DOHH2 (cell line): Measurements from ENCODE around the gene PPP6R1.

Experiments
- H3F3A ChIP-seq: fragments of 200-600 bp; sonication (generic), shearing (Covaris generic); 2 replicates; pipeline ENCODE4 v1.6.0; 2016; ENCODE audit warnings: antibody characterized with exemption, mild to moderate bottlenecking; ENCODE audit not compliant: control insufficient read depth, insufficient read depth
- H3K27ac ChIP-seq: fragments of 200-600 bp; sonication (generic); 2 replicates; pipeline ENCODE4 v1.5.1; 2014; ENCODE audit warnings: low read depth, mild to moderate bottlenecking, low read length, moderate library complexity
- H3K27me3 ChIP-seq: fragments of 200-600 bp; sonication (generic); 2 replicates; pipeline ENCODE4 v1.6.1; 2014; ENCODE audit warnings: mild to moderate bottlenecking, low read length, mixed read lengths; ENCODE audit not compliant: control insufficient read depth
- H3K36me3 ChIP-seq: fragments of 200-600 bp; sonication (generic); 2 replicates; pipeline ENCODE4 v1.6.1; 2014; ENCODE audit warnings: mild to moderate bottlenecking, low read length, moderate library complexity, mixed read lengths; ENCODE audit not compliant: control insufficient read depth
- H3K4me1 ChIP-seq: fragments of 200-600 bp; sonication (generic); 2 replicates; pipeline ENCODE4 v1.6.1; 2014; ENCODE audit warnings: mild to moderate bottlenecking, low read length, mixed read lengths; ENCODE audit not compliant: control insufficient read depth
- H3K4me2 ChIP-seq: fragments of 200-600 bp; sonication (generic); 2 replicates; pipeline ENCODE4 v1.6.0; 2014; ENCODE audit warnings: mild to moderate bottlenecking, low read length, moderate library complexity
- H3K4me3 ChIP-seq: fragments of 200-600 bp; sonication (generic); 2 replicates; pipeline ENCODE4 v1.5.1; 2014; ENCODE audit warnings: mild to moderate bottlenecking, low read length, mixed read lengths
- H3K79me2 ChIP-seq: fragments of 200-600 bp; sonication (generic); 2 replicates; pipeline ENCODE4 v1.6.1; 2014; ENCODE audit warnings: mild to moderate bottlenecking, low read length, mixed read lengths; ENCODE audit not compliant: control insufficient read depth
- H3K9me2 ChIP-seq: fragments of 200-600 bp; sonication (generic); replicated peaks from 2 replicates; pipeline ENCODE4 v1.6.1; 2014; ENCODE audit warnings: mild to moderate bottlenecking, low read length, mixed read lengths; ENCODE audit not compliant: control insufficient read depth
- H3K9me3 ChIP-seq: fragments of 200-600 bp; sonication (generic); 2 replicates; pipeline ENCODE4 v1.6.1; 2014; ENCODE audit warnings: antibody characterized with exemption, low read length, mixed read lengths; ENCODE audit not compliant: control insufficient read depth, insufficient read depth
- H4K20me1 ChIP-seq: fragments of 200-600 bp; sonication (generic); 2 replicates; pipeline ENCODE4 v1.6.0; 2014; ENCODE audit warnings: low read depth, mild to moderate bottlenecking, antibody characterized with exemption, low read length, moderate library complexity; ENCODE audit not compliant: control insufficient read depth, insufficient read depth
- EZH2phosphoT487 ChIP-seq: fragments of 200-600 bp; sonication (generic); IDR thresholded peaks from 2 replicates; pipeline ENCODE4 v1.6.1; 2017; ENCODE audit warnings: borderline replicate concordance, mild to moderate bottlenecking, antibody characterized with exemption, low read length, moderate library complexity, mixed read lengths
- TF ChIP-seq, protein P1 (sequence below): fragments of 200-600 bp; sonication (generic); IDR thresholded peaks from one replicate; pipeline ENCODE4 v1.5.1; 2014; ENCODE audit warnings: antibody characterized with exemption, mild to moderate bottlenecking, low read depth, low read length; ENCODE audit not compliant: poor library complexity, severe bottlenecking

Gene PPP6R1

DNA sequence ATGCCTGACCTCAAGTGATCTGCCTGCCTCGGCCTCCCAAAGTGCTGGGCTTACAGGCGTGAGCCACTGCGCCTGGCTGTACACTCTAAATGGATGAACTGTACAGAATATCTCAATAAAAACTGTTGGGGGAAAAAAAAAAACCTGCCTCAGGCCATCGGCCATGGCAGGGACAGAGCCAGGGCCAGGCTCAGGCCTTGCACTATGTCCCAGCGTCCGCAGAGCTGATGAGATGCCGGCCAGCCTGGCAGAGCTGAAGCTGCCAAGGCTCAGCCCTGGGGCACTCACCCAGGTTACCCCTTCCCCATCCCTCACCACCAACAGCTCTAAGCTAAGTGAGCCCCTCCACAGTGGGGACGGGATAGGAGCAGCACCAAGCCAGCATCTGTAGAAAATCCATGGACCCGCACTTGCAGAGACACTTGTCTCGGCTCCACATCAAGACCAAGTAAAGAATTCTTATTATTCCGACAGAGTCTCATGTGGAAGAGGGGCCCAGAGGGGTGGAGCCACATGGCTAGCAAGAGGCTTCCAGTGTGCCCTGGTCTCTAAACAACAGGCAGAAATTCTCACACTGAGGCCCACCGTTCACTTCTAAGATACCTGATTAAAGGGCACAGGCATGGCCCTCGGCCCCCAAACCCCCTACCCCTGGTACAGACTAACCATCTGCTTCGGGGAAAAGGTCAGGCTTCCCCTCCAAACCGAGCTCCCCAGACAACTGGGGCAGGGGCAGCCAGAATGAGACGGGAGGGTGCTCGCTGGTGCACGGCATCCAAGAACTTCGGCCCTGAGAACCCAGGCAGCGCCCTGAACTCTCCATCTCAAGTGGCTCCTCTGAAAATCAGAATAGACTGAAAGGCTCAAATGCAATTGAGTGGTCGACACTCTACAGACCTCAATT is 5.8 kb downstream of the PPP6R1 start:
- H4K20me1 ChIP-seq = peaks cover 30% of the 10 kb centered on the region; the same call in 1 of the 2 replicates

DNA sequence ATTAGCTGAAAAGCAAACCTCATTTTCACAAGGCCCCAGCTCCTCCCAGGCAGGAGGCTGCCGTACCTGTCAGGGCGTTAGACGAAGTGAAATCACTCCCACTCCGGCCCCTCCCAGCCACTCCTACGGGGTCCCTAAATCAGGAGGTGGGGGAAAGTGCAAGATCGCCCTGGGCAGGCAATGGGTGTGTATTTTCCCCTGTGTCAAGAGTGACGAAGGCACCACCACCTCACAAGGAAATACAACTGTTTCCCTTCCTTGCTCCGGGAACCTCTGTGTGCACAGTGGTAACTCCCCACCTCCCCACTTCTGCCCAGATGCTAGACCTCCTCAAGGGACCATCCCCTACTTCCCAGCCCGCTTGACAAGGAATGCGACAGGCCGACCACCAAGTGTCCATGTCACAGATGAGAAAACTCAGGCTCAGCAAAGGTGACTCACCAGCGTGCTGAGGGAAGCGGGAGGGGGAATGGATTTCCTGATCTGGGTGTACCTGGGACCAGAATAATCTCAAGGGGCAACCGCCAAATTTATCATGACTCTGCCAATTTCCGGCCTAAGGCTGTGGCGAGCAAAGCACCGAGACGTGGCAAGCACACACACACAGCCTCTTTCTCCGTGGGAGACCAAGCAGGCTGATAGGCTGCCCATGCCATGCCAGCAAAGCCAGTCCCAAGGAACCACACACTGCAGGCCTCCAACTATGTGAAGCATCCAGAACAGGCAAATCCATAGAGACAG is 7.3 kb downstream of the PPP6R1 start:
- no peaks in the 10 kb centered on the region for H3K9me3 ChIP-seq
- no peak for TF ChIP-seq EZH2phosphoT487
- TF ChIP-seq, protein P1, sequence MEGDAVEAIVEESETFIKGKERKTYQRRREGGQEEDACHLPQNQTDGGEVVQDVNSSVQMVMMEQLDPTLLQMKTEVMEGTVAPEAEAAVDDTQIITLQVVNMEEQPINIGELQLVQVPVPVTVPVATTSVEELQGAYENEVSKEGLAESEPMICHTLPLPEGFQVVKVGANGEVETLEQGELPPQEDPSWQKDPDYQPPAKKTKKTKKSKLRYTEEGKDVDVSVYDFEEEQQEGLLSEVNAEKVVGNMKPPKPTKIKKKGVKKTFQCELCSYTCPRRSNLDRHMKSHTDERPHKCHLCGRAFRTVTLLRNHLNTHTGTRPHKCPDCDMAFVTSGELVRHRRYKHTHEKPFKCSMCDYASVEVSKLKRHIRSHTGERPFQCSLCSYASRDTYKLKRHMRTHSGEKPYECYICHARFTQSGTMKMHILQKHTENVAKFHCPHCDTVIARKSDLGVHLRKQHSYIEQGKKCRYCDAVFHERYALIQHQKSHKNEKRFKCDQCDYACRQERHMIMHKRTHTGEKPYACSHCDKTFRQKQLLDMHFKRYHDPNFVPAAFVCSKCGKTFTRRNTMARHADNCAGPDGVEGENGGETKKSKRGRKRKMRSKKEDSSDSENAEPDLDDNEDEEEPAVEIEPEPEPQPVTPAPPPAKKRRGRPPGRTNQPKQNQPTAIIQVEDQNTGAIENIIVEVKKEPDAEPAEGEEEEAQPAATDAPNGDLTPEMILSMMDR = no peak
- H3K36me3 ChIP-seq = peaks cover 95% of the 10 kb centered on the region
- H3F3A ChIP-seq = peaks cover 28% of the 10 kb centered on the region
- H3K27ac ChIP-seq = peak overlapping the region; percentile 17
- no peaks in the 10 kb centered on the region for H3K9me2 ChIP-seq
- H3K4me3 ChIP-seq = peak overlapping the region; percentile 37
- peaks cover 100% of the 10 kb centered on the region for H3K79me2 ChIP-seq
- H4K20me1 ChIP-seq = peaks cover 38% of the 10 kb centered on the region; the same call in 1 of the 2 replicates
- peak overlapping the region; percentile 99 for H3K4me2 ChIP-seq
- peaks cover 51% of the 10 kb centered on the region for H3K4me1 ChIP-seq
- H3K27me3 ChIP-seq = no peaks in the 10 kb centered on the region

More for the DNA sequence above, 5.8 kb downstream of the PPP6R1 start:
- Histone ChIP-seq H3K36me3 (peaks cover 95% of the 10 kb centered on the region), H3K79me2 (peaks cover 100% of the 10 kb centered on the region), H3F3A (peaks cover 29% of the 10 kb centered on the region), H3K27ac (peak overlapping the region; percentile 99), H3K4me1 (peaks cover 53% of the 10 kb centered on the region), H3K4me3 (peak overlapping the region; percentile 97), H3K27me3 (no peaks in the 10 kb centered on the region), H3K9me3 (no peaks in the 10 kb centered on the region), H3K4me2 (peak overlapping the region; percentile 99), H3K9me2 (no peaks in the 10 kb centered on the region)
- no peak for TF ChIP-seq EZH2phosphoT487
- TF ChIP-seq, protein P1 = no peak

DNA sequence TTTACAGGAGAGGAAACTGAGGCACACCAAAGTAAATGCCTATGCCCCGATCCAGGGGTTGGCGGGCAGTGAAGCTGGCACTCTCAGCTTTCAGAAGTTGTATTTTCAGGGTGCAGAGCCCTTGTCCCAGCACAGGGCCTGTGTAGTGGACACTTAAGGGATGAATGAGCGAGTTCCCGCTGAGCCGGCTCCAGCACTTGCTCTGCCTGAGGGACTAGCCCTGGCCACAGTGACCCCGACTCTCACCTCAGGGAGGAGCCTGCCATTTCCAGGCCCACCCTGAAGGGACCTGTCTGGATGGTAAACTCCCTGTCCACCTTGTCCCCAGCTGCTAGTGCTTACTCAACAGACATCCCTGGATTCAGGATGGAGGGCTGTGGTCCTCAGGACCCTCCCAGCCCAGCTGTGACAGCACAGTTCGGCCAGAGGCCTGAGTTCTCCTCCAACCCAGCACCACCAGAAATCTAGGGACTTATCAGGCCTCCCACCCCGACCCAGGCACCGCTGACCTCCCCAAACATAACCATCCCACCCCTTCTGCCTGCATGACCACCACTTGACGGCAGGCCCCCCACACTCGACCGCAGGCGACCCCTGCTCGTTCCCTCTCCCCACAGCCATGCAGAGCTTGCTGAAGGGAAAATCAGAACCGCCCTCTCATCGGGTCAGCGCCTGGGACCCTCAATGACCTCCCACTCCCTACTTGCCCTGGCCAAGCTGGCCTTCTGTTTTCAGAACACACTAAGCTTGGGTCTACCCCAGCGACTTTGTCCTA is 8.4 kb downstream of the PPP6R1 start:
- Histone ChIP-seq H3K79me2 (peaks cover 98% of the 10 kb centered on the region), H3F3A (peaks cover 20% of the 10 kb centered on the region), H3K4me2 (peak overlapping the region; percentile 99; the same call in 1 of the 2 replicates), H3K36me3 (peaks cover 94% of the 10 kb centered on the region), H3K9me2 (no peaks in the 10 kb centered on the region), H3K4me3 (no peak overlapping the region), H3K27ac (no peak overlapping the region), H3K4me1 (peaks cover 42% of the 10 kb centered on the region), H3K9me3 (no peaks in the 10 kb centered on the region), H3K27me3 (no peaks in the 10 kb centered on the region), H4K20me1 (peaks cover 38% of the 10 kb centered on the region; the same call in 1 of the 2 replicates)
- TF ChIP-seq, protein P1 = no peak
- no peak for TF ChIP-seq EZH2phosphoT487
